Omental fat pad (tissue), 4 donors: ENCODE measurements around the gene FBXL13. TPM values are rescaled to one million over a fixed set of nuclear protein-coding genes. Genes with fewer than 3 reads are reported as not detected.

Experiments used
- ATAC-seq: fragments of 150-250 bp; one replicate; pipeline ENCODE4 v1.9.1; 2016; ENCODE audit warnings: mild to moderate bottlenecking, moderate library complexity; ENCODE audit not compliant: low FRiP score
- DNase-seq: peaks from one replicate; pipeline ENCODE4 v3.0.0-alpha.2; 2019; ENCODE audit warnings: low spot score
- total RNA-seq, 4 donors: library from RNA; depleted of rRNA; stranded (reverse); fragments of >200 nt; gene quantifications; one replicate each; pipeline ENCODE4 v1.1.0, GENCODE V29; 2016
- TF ChIP-seq, protein P1 (sequence below), 3 donors: fragments of 450-650 bp; IDR thresholded peaks; one replicate each; pipeline ENCODE4 v1.5.1; 2016 to 2017; ENCODE audit warnings: antibody characterized with exemption in 3 of 3, mild to moderate bottlenecking in 3 of 3, moderate library complexity in 2 of 3

FBXL13 gene
- total RNA-seq, 4 donors from 2014 or later: 2.1 to 4.9 (median 3.4) TPM

DNA sequence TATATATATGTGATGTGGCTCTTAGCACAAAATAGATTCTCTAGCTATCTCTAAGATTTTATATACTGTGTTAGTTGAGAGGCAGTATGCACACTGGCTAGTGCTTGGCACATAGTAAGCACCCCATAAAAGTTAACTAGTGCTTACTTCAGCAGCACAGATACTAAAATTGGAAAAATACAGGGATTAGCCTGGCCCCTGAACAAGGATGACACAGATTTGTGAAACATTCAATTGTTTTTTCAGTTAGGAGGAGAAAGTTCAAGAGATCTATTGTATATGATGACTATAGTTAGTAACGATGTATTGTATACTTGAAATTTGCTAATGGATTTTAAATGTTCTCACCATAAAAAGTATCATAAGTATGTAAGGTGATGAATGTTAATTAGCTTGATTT is 240.1 kb downstream of the FBXL13 start:
- TF ChIP-seq, protein P1, sequence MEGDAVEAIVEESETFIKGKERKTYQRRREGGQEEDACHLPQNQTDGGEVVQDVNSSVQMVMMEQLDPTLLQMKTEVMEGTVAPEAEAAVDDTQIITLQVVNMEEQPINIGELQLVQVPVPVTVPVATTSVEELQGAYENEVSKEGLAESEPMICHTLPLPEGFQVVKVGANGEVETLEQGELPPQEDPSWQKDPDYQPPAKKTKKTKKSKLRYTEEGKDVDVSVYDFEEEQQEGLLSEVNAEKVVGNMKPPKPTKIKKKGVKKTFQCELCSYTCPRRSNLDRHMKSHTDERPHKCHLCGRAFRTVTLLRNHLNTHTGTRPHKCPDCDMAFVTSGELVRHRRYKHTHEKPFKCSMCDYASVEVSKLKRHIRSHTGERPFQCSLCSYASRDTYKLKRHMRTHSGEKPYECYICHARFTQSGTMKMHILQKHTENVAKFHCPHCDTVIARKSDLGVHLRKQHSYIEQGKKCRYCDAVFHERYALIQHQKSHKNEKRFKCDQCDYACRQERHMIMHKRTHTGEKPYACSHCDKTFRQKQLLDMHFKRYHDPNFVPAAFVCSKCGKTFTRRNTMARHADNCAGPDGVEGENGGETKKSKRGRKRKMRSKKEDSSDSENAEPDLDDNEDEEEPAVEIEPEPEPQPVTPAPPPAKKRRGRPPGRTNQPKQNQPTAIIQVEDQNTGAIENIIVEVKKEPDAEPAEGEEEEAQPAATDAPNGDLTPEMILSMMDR (IDR thresholded peaks at IDR 0.05): no peak
- no peak for DNase-seq
- ATAC-seq: no peak

DNA sequence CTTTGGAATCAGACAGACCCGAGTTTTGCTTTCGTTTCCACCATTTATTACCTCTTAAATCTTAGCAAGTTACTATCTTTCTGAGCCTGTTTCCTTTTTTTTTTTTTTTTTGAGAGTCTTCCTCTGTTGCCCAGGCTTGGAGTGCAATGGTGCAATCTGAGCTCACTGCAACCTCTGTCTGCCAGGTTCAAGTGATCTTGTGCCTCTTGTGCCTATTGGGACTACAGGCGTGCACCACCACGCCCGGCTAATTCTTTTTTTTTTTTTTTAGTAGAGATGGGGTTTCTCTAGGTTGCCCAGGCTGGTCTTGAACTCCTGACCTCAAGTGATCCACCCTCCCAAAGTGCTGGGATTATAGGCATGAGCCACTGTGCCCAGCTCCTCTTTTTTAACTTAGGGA is 241.3 kb downstream of the FBXL13 start:
- TF ChIP-seq, protein P1 (IDR thresholded peaks at IDR 0.05): no peak
- DNase-seq (no peak), ATAC-seq (no peak)

DNA sequence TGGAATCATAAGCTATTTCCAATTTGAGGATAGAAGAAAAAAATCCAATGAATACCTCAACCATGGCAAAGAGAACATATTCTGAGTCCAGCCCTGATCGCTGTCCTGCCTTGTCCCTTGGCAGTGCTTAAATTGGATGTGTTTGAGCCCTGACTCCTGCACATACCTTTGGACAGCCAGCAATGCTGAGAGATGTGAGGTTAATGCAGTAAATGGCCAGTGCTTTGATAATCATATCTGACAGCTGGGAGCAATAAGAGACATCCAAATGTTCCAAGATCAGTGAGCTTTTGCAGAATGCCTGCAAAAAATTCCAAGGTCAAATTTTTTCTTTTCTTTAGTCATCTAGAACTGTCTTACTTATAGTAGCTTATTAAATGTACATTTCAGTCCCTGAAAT is 241.9 kb downstream of the FBXL13 start:
- no peak for ATAC-seq
- TF ChIP-seq, protein P1 (IDR thresholded peaks at IDR 0.05): no peak

DNA sequence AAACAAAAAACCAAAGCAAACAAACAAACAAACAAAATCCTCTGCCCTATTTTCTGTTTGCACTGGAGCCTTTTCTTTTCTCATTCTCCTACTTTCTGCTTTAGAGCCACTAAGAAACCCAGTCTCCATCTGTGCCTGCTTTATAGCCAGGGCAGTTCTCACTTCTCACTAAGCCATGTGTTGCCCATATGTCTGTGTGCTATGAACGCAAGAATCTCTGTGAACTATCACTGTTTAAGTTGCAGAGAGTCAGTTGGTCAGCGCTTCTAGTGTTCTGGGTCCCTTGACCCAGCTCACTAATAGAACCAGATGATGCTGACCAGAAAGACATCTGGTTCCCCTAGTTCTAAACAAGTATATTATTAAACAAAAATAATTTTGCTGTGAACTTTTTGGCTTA is 244.4 kb downstream of the FBXL13 start:
- no peak for ATAC-seq
- DNase-seq: no peak
- TF ChIP-seq, protein P1 (IDR thresholded peaks at IDR 0.05): no peak

More for the DNA sequence above, 241.9 kb downstream of the FBXL13 start:
- no peak for DNase-seq

DNA sequence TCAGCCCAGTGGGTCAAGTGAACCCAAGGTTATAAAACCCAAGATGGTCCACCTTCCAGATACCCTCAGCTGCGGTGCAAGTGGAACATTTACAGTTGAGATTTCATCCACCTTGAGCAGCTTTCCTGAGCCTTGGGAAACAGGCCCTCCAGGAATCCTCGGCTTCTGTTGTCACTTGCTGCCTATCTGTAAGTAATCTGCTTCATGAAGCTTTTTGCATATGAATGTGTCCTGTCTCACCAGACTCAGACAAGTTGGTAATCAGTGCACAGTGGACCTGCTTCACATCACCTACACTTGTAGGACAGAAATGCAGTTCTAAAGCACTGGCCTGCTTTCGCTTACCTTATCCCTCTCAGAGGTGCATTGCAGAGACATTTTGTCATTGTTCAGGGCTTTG is 245.5 kb downstream of the FBXL13 start:
- DNase-seq (no peak), ATAC-seq (no peak)
- TF ChIP-seq, protein P1 (IDR thresholded peaks at IDR 0.05): no peak

DNA sequence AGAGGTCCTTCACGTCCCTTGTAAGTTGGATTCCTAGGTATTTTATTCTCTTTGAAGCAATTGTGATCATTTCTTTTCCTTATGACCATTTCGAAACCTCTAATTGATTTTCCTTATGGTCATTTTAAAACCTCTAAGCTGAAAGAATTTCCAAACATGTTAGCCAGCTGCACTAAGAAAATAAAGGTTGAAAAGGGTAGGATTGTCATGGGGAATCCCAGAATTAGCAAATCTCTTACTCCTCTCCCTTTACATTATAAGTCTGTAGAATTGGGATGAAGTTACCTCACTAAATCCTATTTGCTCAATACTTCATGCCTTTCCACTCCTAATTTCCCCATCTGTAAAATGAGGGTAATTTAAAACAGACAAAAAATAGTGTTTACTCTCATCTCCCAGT is 246.3 kb downstream of the FBXL13 start:
- DNase-seq: no peak
- TF ChIP-seq, protein P1 (IDR thresholded peaks at IDR 0.05): no peak
- no peak for ATAC-seq

DNA sequence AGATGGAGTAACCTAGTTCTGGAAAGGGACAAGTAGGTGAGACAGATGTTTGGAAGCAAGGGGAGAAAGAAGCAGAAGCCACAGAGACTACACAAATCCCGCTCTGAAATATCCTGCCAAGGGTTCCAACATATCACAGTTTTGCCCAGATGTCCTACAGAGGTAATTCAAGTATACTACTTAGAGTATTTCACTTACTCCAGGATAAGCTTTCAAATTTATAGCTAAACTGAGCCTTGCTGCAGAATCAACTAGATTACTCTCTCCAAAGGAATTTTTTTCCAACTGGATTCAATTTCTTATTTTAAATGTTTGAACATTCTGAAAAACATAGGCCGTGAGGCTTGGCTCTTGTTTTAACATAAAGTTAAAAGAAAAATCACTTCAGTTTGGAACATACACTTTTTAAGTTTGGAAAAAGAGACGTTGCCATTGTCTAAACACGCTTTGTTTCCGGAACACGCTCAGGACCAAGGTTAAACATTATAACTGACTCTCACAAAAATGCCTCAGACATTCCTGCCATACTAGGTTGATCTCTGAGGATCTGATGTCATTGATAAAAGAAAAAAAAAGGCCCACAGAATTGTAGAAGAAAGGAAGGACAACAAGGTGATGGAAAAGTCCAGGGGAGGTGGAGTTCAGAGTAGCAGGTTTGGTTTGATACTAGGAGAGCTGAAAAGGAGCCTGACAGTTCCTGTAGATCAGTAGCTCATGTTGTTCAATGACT is 251.0 kb downstream of the FBXL13 start:
- TF ChIP-seq, protein P1 (IDR thresholded peaks at IDR 0.05): no peak
- DNase-seq (no peak), ATAC-seq (no peak)
